ENCODE results near the gene FRMD4A. TPM values are rescaled to one million over a fixed set of nuclear protein-coding genes. Genes with fewer than 3 reads are reported as not detected.

The FRMD4A gene
- total and polyA plus RNA-seq, 7 donors: 2.9 to 9.1 (median 6.2) TPM

- Histone ChIP-seq H3K36me3 (ENCODE audit: insufficient read depth in 1 of 2, low read depth in 1 of 2) (no peaks in the 10 kb centered on the region), H3K27me3 (ENCODE audit: insufficient read depth in 3 of 3, low read length in 2 of 3) (no peaks in the 10 kb centered on the region), H3K4me1 (no peaks in the 10 kb centered on the region), H3K9me3 (no peaks in the 10 kb centered on the region), H3K27ac (no peak overlapping the region), H3K4me3 (no peak overlapping the region)
- intact Hi-C loops (cut with DNase I): no loop called here
- ATAC-seq: no peak
- no peak for TF ChIP-seq CTCF (IDR thresholded peaks at IDR 0.05)
- no peak for DNase-seq
- WGBS, 3 donors: 51 to 68% (median 61%) methylated on average over 6 of the region's 6 CpGs
Measured at GRCh38 chr10:13759168-13759567, 571.6 kb downstream of the FRMD4A start.

- Histone ChIP-seq H3K4me3 (no peak overlapping the region), H3K9me3 (no peaks in the 10 kb centered on the region), H3K27ac (no peak overlapping the region), H3K27me3 (ENCODE audit: insufficient read depth in 3 of 3, low read length in 2 of 3) (no peaks in the 10 kb centered on the region), H3K4me1 (no peaks in the 10 kb centered on the region), H3K36me3 (ENCODE audit: insufficient read depth in 1 of 2, low read depth in 1 of 2) (no peaks in the 10 kb centered on the region)
- intact Hi-C loops (cut with DNase I): no loop called here
- DNase-seq (no peak), ATAC-seq (no peak)
- 47 to 59% (median 58%) methylated on average over 5 of the region's 5 CpGs for WGBS, 3 donors
- TF ChIP-seq CTCF (IDR thresholded peaks at IDR 0.05): no peak
Measured at GRCh38 chr10:13758756-13759155, 572.0 kb downstream of the FRMD4A start.

- Histone ChIP-seq H3K27me3 (ENCODE audit: insufficient read depth in 3 of 3, low read length in 2 of 3) (no peaks in the 10 kb centered on the region), H3K27ac (no peak overlapping the region), H3K9me3 (no peaks in the 10 kb centered on the region), H3K36me3 (ENCODE audit: insufficient read depth in 1 of 2, low read depth in 1 of 2) (no peaks in the 10 kb centered on the region), H3K4me3 (no peak overlapping the region), H3K4me1 (no peaks in the 10 kb centered on the region)
- WGBS, 3 donors: 92 to 95% (median 94%) methylated on average over 3 of the region's 3 CpGs
- ATAC-seq: no peak
- intact Hi-C loops (cut with DNase I): no loop called here
- no peak for TF ChIP-seq CTCF (IDR thresholded peaks at IDR 0.05)
- no peak for DNase-seq
Measured at GRCh38 chr10:13758312-13758711, 572.4 kb downstream of the FRMD4A start.

GRCh38 chr10:13754277-13754676, 576.4 kb downstream of the FRMD4A start:
- intact Hi-C loops (cut with DNase I): no loop called here

More at GRCh38 chr10:13754277-13754676, 576.4 kb downstream of the FRMD4A start:
- DNase-seq (no peak), ATAC-seq (no peak)
- 57 to 90% (median 63%) methylated on average over 2 of the region's 2 CpGs for WGBS, 3 donors
- Histone ChIP-seq H3K27me3 (ENCODE audit: insufficient read depth in 3 of 3, low read length in 2 of 3) (no peaks in the 10 kb centered on the region), H3K27ac (no peak overlapping the region), H3K4me3 (no peak overlapping the region), H3K9me3 (no peaks in the 10 kb centered on the region), H3K4me1 (no peaks in the 10 kb centered on the region), H3K36me3 (ENCODE audit: insufficient read depth in 1 of 2, low read depth in 1 of 2) (no peaks in the 10 kb centered on the region)
- no peak for TF ChIP-seq CTCF (IDR thresholded peaks at IDR 0.05)

All from psoas muscle (tissue), 8 donors.